GM18517 (cell line): Measurements from ENCODE around the gene PTPRCAP.
"Not testable (repeated sequence)": the region's sequence is repeated elsewhere in the genome, so short reads cannot be mapped to it uniquely, and the experiment has no call there.

ENCODE experiments used
- ATAC-seq: cut with Tn5 transposase; IDR thresholded peaks from one replicate; pipeline ENCODE4 v1.9.1; 2021; ENCODE audit warnings: mild to moderate bottlenecking, moderate library complexity; ENCODE audit not compliant: unreplicated experiment

Gene PTPRCAP, protein sequence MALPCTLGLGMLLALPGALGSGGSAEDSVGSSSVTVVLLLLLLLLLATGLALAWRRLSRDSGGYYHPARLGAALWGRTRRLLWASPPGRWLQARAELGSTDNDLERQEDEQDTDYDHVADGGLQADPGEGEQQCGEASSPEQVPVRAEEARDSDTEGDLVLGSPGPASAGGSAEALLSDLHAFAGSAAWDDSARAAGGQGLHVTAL

DNA sequence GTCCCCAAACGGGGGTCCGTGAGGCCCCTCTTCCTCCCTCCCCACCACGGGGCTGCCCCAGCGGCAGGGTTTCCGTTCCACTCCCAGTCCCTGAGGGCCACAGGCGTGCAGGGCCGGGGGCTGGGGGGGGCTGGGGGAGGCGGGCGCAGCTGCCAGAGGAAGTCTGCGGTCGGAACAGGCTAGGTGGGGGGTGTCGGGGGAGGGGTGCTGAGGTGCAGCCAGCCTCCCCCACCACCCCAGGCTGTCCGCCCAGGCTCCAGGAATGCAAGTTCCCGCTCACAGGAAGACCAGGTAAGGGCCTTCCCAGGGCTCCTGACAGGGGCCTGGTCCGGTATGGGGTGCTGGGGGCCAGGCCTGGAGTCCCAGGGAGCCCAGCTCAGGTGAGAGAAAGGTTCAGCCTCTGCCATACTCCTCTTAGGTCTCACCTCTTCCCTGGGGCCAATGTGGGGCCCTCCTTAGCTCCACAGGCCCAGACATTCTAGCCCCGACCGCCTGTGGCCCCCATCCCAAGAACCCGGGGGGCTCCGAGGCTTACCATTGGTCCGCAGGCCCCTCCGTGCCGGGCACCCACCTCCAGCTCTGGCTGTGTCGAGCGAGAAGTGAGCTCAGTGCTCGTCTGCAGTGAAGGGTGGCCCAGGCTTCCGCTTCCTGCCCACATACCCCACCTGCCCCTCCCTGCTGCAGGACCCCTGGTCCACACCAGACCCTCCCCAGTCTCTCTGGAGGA is at the start of gene PTPRCAP:
Gene PTPRCAP (minus strand): TSS at position 601 of the 727 bp plus-strand sequence. CDS start 63 bp downstream, at position 538.
- no peak for ATAC-seq

DNA sequence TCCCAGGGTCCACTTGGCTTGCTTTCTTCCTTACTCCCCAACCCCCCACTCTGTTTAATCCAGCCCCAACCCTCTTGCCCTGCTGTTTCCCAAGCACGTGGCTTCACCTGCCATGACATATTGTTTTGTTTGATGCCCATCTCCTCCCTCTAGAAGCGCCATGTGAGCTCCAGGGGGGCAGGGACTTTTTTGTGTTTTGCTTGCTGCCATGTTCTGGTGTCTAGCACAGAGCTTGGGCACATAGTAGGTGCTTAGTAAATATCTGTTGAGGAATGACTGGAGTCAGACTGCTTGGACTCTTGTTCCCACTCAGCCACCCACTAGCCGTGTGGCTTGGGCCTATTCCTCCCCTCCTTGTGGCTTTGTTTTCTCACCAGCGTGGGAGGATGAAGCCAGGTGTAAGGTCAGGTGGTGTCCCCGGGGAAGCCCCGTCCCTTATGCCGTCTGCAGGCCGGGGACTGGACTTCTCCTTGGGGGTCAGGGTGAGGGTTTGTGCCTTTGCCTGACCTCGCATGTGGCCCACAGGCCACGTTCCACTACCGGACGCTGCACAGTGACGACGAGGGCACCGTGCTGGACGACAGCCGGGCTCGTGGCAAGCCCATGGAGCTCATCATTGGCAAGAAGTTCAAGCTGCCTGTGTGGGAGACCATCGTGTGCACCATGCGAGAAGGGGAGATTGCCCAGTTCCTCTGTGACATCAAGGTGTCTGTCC is 49.2 kb upstream of the PTPRCAP start:
- ATAC-seq, result peak; percentile 28

DNA sequence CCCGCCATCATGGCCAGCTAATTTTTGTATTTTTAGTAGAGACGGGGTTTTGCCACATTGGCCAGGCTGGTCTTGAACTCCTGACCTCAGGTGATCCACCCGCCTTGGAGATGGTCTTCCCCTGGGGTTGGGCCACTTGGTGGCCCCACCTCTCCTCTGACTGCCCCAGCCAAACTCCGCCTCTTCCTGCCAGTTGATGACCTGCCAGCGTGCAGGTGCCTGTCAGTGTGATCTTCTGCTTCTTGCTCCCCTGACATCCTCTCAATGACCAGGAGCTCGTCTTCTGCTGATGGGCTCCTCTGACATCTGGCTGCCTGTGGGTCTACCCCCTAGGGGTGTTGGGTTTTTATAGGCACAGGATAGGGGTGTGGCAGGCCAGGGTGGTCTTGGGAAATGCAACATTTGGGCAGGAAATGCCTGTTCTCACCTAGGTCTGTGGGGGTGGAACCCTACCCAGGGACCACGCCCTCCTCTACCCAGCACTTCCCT is 48.4 kb upstream of the PTPRCAP start:
- ATAC-seq, result not testable (repeated sequence)

DNA sequence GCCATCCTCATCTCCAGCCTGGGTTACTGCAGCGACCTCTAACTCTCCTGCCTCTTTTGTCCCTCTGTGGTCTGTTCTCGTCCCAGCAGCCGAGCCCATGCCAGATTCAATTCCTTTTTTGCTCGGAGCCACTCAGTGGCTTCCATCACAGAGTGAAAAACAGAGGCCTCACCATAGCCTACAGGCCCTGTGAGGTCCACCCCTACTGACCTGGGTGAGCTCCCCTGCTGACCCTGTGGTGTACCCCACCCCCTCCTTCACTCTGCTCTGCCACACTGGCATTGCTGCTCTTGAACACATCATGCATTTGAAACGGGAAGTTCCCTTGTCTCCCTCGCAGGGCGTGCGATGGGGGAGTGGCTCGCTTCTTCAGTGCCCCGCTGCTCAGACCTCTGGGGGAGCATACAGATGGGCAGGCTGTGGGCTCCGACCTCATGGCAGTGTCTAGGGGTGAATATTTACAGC is 47.4 kb upstream of the PTPRCAP start:
- ATAC-seq, result no peak

DNA sequence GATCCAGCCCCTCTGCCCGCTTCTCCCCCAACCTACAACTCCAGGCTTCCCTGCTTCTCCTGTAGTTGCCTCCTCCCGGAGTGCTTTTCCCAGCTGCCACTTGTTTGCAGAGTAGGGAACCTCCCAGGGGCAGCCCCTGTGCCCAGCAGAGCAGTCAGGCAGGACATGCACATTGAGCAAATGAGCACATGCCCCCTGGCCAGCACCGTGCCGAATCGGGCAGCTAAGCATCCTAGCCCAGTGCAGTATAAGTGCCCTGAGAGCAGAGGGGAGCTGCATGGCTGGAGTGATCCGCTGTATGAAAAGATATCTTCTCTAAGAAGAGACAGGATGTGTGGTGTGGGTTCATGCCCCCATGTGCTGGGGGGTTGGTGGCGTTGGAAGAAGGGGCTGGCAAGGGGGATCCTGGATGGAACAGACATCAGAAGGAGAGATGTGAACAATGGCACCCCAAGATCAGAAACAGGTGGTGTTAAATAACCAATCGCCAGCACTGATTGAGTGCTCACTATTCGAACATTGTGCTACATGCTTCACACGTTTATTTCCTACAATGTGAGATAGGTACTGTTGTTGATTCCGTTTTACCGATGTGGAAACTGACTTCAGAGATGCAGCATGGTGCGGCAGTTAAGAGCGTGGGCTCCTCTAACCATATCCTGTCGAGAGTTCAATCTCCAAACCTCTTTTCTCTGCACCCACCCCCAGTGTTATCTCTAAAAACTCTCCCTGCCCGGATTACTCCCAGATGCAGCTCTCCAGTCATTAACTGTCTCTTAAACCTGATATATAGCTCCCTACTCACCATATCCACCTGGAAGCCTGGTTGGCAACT is 46.6 kb upstream of the PTPRCAP start:
- ATAC-seq, result no peak

DNA sequence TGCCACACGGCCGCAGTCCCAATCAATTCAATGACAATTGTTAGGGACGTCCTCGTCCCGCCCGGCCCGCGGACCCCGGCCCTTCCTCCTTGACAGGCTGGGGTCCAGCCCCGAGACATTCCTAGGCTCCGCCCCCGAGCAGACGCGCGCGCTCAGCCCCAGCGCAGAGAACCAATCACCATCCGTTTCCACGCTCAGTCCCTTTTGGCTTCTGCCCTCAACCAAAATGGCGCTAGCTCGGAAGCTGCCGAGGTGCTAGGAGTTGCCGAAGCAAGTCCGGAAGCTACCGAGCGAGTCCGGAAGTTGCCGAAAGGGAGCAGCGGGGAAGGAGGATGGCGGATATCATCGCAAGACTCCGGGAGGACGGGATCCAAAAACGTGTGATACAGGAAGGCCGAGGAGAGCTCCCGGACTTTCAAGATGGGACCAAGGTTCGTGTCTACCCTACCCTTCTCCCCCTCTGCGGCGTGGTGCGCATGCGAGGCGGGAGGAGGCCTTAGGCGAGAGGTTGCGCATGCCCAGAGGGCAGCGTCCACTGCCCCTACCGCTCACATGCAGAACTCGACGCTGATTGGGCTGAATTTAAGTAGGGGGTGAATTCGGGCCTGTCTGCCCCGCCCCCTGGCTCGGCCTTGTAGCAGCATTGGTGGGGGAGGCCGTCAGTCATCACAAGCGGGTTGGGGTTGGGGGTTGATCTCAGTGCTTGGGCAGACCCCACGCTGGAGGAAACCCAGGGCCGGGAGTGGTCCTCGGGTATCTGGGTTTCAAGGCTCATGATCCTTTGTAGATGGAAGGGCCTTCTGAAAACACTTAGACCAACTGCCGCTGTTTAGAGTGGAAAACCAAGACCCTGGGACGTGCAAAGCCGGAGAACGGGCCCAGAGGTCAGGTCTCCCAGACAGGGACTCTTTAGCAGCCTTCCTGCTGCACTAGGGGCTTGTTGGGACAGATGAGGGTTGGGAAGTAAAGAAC is 45.6 kb upstream of the PTPRCAP start, which contains the start of gene AIP:
Gene AIP (plus strand): TSS at position 200 of the 972 bp plus-strand sequence. CDS start 133 bp downstream, at position 333.
- peak; percentile 51 for ATAC-seq

DNA sequence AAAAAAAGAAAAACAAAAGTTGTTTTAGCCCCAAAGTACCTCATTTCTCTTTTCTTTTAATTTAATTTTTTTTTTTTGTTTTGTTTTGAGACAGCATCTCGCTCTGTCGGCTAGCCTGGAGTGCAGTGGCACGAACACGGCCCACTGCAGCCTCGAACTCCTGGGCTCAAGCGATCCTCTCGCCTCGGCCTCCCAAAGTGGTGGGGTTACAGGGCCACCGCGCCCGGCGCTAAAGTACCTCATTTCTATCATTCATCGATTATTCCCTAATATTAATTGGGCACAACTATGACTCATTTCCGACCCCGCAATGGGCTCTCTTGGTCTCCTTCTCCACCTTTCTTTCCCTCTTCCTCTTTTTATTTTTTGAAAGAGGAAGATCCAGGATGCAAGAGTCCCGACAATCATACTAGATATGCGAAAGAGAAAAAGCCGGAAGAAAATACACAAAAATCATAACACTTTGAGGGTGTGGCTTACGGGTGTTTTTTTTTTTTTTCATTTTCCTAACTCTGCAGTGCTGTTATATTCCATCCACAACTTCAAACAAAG is 44.9 kb upstream of the PTPRCAP start:
- ATAC-seq, result no peak

DNA sequence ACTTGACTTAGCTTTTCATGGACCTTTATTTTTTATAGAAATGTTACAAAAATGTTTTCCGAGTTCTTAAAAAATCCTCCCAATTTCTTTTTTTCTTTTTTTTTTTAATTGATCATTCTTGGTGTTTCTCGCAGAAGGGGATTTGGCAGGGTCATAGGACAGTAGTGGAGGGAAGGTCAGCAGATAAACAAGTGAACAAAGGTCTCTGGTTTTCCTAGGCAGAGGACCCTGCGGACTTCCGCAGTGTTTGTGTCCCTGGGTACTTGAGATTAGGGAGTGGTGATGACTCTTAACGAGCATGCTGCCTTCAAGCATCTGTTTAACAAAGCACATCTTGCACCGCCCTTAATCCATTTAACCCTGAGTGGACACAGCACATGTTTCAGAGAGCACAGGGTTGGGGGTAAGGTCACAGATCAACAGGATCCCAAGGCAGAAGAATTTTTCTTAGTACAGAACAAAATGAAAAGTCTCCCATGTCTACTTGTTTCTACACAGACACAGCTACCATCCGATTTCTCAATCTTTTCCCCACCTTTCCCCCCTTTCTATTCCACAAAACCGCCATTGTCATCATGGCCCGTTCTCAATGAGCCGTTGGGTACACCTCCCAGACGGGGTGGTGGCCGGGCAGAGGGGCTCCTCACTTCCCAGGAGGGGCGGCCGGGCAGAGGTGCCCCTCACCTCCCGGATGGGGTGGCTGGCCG is 40.0 kb upstream of the PTPRCAP start:
- ATAC-seq, result not testable (repeated sequence)

DNA sequence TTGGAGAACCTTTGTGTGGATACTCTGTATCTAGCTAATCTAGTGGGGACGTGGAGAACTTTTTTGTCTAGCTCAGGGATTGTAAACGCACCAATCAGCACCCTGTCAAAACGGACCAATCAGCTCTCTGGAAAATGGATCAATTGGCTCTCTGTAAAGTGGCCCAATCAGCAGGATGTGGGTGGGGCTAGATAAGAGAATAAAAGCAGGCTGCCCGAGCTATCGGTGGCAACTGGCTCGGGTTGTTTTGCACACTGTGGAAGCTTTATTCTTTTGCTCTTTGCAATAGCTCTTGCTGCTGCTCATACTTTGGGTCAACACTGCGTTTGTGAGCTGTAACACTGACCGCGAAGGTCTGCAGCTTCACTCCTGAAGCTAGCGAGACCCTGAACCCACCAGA is 39.2 kb upstream of the PTPRCAP start:
- not testable (repeated sequence) for ATAC-seq

DNA sequence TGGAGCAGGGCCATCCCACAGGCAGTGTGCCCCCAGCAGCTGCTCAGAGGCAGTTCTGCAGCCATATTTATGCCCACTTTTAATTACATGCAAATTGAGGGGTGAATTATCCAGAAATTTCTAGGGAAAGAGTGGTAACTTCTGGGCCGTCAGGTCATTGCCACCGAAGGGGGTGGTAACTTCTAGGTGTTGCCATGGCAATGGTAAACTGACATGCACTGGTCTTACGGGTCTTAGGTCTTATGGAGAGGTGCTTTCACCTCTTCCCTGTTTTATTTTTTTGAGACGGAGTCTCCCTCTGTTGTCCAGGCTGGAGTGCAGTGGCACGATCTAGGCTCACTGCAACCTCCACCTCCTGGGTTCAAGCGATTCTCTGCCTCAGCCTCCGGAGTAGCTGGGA is 35.4 kb upstream of the PTPRCAP start:
- no peak for ATAC-seq

DNA sequence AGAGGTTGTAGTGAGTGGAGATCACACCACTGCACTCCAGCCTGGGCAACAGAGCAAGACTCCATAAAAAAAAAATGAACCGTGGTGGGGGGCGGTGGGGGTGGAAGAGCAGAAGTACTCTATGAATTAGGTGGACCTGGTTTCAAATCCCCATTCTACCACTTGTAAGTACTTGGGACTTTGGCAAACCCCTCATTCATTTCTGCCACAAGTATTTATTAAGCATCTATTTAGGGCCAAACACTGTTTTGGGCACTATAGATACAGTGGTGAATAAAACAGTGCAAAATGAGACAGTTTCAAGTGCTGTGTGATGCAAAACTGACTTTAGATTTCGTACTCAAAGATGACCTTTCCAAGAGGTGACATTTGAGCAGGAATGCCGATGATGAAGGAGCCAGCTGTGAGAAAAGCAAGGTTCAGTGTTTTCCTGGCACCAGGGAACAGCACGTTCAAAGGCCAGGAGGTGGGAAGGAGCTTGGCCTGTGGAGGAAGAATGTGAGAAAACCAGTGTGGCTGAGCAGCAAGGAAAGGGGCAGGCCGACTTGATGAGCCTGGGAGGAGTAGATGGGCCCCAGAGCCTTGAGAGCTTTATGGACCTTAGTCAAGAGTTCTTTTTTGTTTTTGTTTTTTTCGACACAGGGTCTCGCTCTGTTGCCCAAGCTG is 33.0 kb upstream of the PTPRCAP start:
- ATAC-seq, result no peak

DNA sequence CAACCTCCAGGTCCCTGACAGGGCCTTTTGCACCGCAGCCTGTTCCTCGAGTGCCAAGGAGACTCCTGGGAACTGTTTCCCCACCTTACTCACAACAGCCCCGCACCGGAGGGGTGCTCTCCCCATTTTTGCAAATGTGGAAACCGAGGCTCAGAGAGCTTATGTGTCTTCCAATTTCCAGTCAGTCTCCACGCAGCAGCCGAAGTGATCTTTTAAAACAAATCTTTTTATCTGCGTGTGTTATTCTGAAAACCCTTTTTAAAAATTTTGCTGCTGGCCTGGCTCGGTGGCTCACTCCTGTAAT is 32.0 kb upstream of the PTPRCAP start:
- ATAC-seq, result peak; percentile 7

DNA sequence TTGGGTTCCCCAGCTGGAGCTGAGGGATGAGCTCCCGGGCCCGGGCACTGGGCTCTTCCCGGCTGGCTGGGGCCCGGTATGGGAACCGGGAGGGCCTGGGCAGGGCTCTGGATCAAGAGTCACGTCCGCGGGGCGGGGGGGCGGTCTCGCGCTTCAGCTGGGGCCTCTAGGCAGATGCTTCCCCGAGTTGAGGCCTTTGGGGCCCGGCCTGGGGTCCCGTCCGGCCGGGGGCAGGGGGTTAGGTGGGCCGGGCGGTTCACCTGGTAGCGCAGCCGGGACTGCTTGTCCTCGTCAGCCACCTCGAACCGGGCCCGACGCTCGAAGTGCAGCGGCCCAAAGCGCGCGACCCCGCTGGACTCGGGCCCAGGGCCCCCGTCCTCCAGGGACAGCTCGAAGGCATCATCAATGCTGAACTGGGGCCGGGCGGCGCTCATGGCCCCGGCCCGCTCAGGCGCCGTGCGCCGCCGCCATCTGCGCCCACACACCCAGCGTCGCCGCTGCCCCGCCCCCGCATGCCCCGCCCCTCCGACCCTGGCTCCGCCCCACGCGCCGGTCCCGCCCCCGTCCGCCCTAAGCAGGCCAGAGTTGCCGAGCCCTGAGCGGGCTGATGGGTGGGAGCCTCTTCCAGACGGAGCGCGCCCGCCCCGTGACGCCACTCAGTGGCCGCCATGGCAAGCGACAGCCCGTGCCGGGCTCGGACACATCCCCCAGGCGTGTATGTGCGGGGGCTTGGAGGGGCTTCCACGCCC is 31.5 kb upstream of the PTPRCAP start, which contains the start of gene TMEM134:
Gene TMEM134 (minus strand): TSS at position 493 of the 749 bp plus-strand sequence. CDS start 59 bp downstream, at position 434.
- peak; percentile 41 for ATAC-seq

DNA sequence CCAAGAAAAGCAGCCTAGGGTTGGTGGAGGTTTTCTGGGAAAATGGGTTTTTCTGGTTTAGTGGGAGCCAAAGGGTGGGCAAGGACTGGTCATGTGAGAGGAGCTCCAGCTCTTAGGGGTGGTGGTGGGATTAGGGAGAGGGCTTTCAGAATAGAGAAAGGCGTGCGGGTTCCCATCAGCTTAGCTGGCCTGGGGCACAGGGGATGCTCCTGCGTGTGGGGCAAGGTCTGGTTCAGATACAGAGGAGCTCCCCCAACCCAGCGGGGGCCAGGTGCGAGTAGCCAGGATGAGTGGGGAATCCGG is 30.9 kb upstream of the PTPRCAP start:
- no peak for ATAC-seq

DNA sequence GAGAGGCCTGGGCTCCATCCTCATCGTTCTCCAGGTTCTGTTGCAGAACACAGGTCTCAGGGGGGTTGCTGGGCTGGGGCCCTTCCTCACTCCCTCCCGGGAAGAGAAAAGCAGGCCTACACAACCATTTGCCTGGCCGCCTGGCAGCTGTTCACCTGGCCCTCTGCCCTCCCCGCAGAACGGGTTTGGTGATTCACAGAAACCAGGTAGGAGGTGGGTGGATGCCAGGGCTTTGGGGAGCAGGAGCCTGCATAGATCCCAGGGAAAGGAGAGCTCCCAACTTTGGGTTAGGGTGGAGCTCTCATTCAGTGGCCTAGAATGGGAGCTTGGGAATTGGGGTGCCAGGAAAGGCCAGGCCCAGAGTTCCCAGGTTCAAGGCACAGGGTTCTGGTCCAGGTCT is 30.6 kb upstream of the PTPRCAP start:
- no peak for ATAC-seq

DNA sequence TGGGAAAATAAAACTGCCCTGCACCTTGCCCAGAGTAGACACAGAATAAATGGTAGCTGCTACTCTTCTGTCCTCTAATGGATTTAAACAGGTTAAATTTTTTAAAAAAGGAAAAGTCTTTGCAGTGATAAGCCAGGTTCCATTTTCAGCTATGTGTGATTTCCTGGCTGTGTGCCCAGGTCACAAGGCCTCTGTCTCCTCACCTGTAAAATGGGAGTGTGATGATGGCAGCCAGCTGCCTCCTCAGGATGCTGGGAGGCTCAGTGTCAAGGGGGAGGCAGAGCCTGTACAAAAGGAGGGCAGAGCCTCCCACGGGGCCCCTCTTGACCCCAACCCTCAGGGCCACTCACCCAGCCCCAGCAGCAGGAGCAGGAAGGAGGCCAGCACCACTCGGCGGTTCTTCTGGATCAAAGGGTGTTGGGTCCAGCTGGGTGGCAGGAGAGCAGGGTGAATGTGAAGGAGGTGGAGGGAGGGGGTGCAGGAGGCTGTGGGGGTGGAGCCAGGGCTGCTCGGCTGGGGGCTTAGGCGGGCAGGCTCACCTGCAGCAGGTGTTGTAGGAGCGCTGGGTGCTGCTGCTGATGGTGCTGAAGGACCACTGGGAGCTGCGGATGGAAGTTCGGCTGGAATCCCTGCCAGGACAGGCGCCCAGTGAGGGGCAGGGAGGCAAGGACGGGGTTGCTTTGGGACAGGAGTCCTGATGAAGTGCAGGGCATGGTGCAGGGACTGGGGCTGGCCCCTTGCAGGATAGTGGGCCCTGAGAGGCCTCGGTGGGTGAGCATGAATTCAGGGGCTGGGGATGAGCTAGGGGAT is 29.7 kb upstream of the PTPRCAP start:
- ATAC-seq, result no peak

DNA sequence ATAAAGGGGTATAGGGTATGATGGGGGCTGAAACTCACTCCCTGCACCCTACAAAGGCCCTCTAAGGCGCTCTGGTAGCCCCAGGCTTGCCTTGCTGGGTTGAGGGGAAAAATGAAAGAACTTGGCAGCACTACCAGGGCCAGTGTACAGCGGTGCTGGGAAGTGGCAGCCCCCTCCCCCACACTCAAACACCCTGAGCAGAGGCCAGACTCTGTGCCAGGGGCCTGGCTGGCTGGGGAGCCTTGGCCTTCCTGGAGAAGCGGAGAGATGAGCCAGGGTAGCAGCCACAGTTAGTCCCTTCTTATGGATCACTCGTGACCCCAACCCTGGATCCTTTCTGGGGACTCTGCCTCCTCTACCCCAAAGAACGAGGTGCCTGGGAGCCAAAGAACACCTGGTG is 28.9 kb upstream of the PTPRCAP start:
- no peak for ATAC-seq
